GM18907 (cell line): ENCODE data around the gene POMGNT2.

Experiments
- ATAC-seq: cut with Tn5 transposase; IDR thresholded peaks from one replicate; pipeline ENCODE4 v1.9.1; 2021; ENCODE audit warnings: mild to moderate bottlenecking, moderate library complexity; ENCODE audit not compliant: unreplicated experiment

The POMGNT2 gene

GRCh38 chr3:43105596-43106292 lies at the start of gene POMGNT2:
POMGNT2 (minus strand) TSS chr3:43106079; CDS start chr3:43081431, 24,648 bp downstream.
- peak; percentile 85 for ATAC-seq

GRCh38 chr3:43154980-43155379 lies 49.1 kb upstream of the POMGNT2 start:
- no peak for ATAC-seq

GRCh38 chr3:43153216-43154083 lies 47.6 kb upstream of the POMGNT2 start:
- no peak for ATAC-seq

GRCh38 chr3:43152649-43153048 lies 46.8 kb upstream of the POMGNT2 start:
- ATAC-seq = no peak

GRCh38 chr3:43148033-43148432 lies 42.2 kb upstream of the POMGNT2 start:
- ATAC-seq = no peak

- ATAC-seq = no peak
These were observed 40.7 kb upstream of the POMGNT2 start for GRCh38 chr3:43146599-43146998.

- no peak for ATAC-seq
These were observed 39.0 kb upstream of the POMGNT2 start for GRCh38 chr3:43144761-43145490.

GRCh38 chr3:43142472-43142871 lies 36.6 kb upstream of the POMGNT2 start:
- no peak for ATAC-seq

GRCh38 chr3:43138488-43139231 lies 32.8 kb upstream of the POMGNT2 start:
- ATAC-seq = no peak

- no peak for ATAC-seq
These were observed 27.2 kb upstream of the POMGNT2 start for GRCh38 chr3:43132870-43133636.

GRCh38 chr3:43132193-43132592 lies 26.3 kb upstream of the POMGNT2 start:
- no peak for ATAC-seq

- no peak for ATAC-seq
These were observed 22.6 kb upstream of the POMGNT2 start for GRCh38 chr3:43128464-43128863.

GRCh38 chr3:43126536-43126935 lies 20.7 kb upstream of the POMGNT2 start:
- no peak for ATAC-seq

- ATAC-seq = no peak
These were observed 18.0 kb upstream of the POMGNT2 start for GRCh38 chr3:43123895-43124294.

- ATAC-seq = no peak
These were observed 15.1 kb upstream of the POMGNT2 start for GRCh38 chr3:43120937-43121336.

- no peak for ATAC-seq
These were observed 11.4 kb upstream of the POMGNT2 start for GRCh38 chr3:43117257-43117656.

GRCh38 chr3:43113671-43114070 lies 7.8 kb upstream of the POMGNT2 start:
- ATAC-seq = no peak

- no peak for ATAC-seq
These were observed 382 bp upstream of the POMGNT2 start for GRCh38 chr3:43106293-43106628.

- ATAC-seq = no peak
These were observed 951 bp downstream of the POMGNT2 start for GRCh38 chr3:43104660-43105595.
